SK-N-SH (cell line): Measurements from ENCODE around the gene CREB3. TPM values are rescaled to one million over a fixed set of nuclear protein-coding genes. Genes with fewer than 3 reads are reported as not detected.

ENCODE experiments used
- CTCF ChIA-PET: fragments of 300-600, 350-600 bp; formaldehyde crosslinking; extraction: SDS; loops from one replicate; lab custom pipeline; 2021; lab: Yijun Ruan, JAX
- POLR2A ChIA-PET: fragments of 350-600 bp; sonication (Branson Sonifier 250); formaldehyde crosslinking; extraction: SDS; loops from one replicate; lab custom pipeline; 2020; ENCODE audit warnings: antibody characterized with exemption, inconsistent platforms; lab: Yijun Ruan, JAX
- DNase-seq: peaks from one replicate; pipeline ENCODE4 v3.0.0; 2012
- H2AFZ ChIP-seq: fragments of 200-600 bp; sonication (generic); 2 replicates; pipeline ENCODE4 v1.8.1; 2016; ENCODE audit warnings: antibody characterized with exemption, mild to moderate bottlenecking, low read depth
- H3F3A ChIP-seq: fragments of 200-600 bp; sonication (generic); replicated peaks from 2 replicates; pipeline ENCODE3; 2016; ENCODE audit warnings: antibody characterized with exemption, mild to moderate bottlenecking; ENCODE audit not compliant: insufficient read depth
- H3K27ac ChIP-seq, 2 experiments: fragments of 200-500 bp in 1 of 2; fragments of 200-600 bp in 1 of 2; sonication (Bioruptor generic) in 1 of 2; sonication (generic), shearing (Covaris generic) in 1 of 2; 2 replicates each; pipeline versions ENCODE4 v1.5.1 to v1.6.1; 2014 to 2016; ENCODE audit warnings: low read depth in 2 of 2, inconsistent platforms in 1 of 2, low read length in 1 of 2, mild to moderate bottlenecking in 1 of 2, mixed read lengths in 1 of 2
- H3K27me3 ChIP-seq: fragments of 200-600 bp; sonication (generic), shearing (Covaris generic); 2 replicates; pipeline ENCODE4 v1.6.1; 2016; ENCODE audit warnings: mixed run types; ENCODE audit not compliant: insufficient read depth
- H3K36me3 ChIP-seq, 2 experiments: fragments of 200-500 bp in 1 of 2; fragments of 200-600 bp in 1 of 2; sonication (Bioruptor generic) in 1 of 2; sonication (generic) in 1 of 2; replicated peaks in 1 of 2; 2 replicates each; pipeline versions ENCODE3 to v1.5.1; 2014 to 2016; ENCODE audit warnings: low read length in 1 of 2, mild to moderate bottlenecking in 1 of 2; ENCODE audit not compliant: insufficient read depth in 2 of 2, control insufficient read depth in 1 of 2
- H3K4me1 ChIP-seq, 2 experiments: fragments of 200-500 bp in 1 of 2; fragments of 200-600 bp in 1 of 2; sonication (Bioruptor generic) in 1 of 2; sonication (generic), shearing (Covaris generic) in 1 of 2; 2 replicates each; pipeline versions ENCODE4 v1.5.1 to v1.6.1; 2014 to 2016; ENCODE audit warnings: low read depth in 1 of 2, low read length in 1 of 2, mixed run types in 1 of 2; ENCODE audit not compliant: insufficient read depth in 2 of 2, control insufficient read depth in 1 of 2
- H3K4me2 ChIP-seq: fragments of 200-600 bp; sonication (generic), shearing (Covaris generic); 2 replicates; pipeline ENCODE4 v1.6.1; 2017; ENCODE audit warnings: mixed run types
- H3K4me3 ChIP-seq, 2 experiments: fragments of 200-500 bp in 1 of 2; fragments of 200-600 bp in 1 of 2; sonication (Bioruptor generic) in 1 of 2; sonication (generic), shearing (Covaris generic) in 1 of 2; 2 replicates each; pipeline versions ENCODE4 v1.5.1 to v1.8.1; 2014 to 2016; ENCODE audit warnings: low read depth in 2 of 2, inconsistent platforms in 1 of 2, low read length in 1 of 2, mild to moderate bottlenecking in 1 of 2, mixed read lengths in 1 of 2, moderate library complexity in 1 of 2
- H3K79me2 ChIP-seq: fragments of 200-600 bp; sonication (generic); 2 replicates; pipeline ENCODE4 v1.8.1; 2017; ENCODE audit warnings: mild to moderate bottlenecking; ENCODE audit not compliant: insufficient read depth
- H3K9ac ChIP-seq: fragments of 200-600 bp; sonication (generic); 2 replicates; pipeline ENCODE4 v1.6.1; 2017; ENCODE audit warnings: mixed run types
- H3K9me2 ChIP-seq: fragments of 200-600 bp; sonication (generic); 2 replicates; pipeline ENCODE4 v1.6.1; 2017; ENCODE audit warnings: mixed run types
- H3K9me3 ChIP-seq: fragments of 200-600 bp; sonication (generic); 2 replicates; pipeline ENCODE4 v1.6.1; 2017; ENCODE audit warnings: mixed run types, mild to moderate bottlenecking, moderate library complexity
- H4K20me1 ChIP-seq: fragments of 200-600 bp; sonication (generic); 2 replicates; pipeline ENCODE4 v1.6.1; 2017; ENCODE audit warnings: mild to moderate bottlenecking, mixed run types; ENCODE audit not compliant: insufficient read depth
- ELF1 ChIP-seq: IDR thresholded peaks from 2 replicates; pipeline ENCODE4 v1.4.0; 2012
- EP300 ChIP-seq, 2 experiments: IDR thresholded peaks; 2 replicates each; pipeline versions ENCODE4 v1.4.0 to v1.6.1; 2012; ENCODE audit warnings: borderline replicate concordance in 1 of 2, low read depth in 1 of 2, low read length in 1 of 2
- EZH2phosphoT487 ChIP-seq: fragments of 200-600 bp; sonication (generic); IDR thresholded peaks from 2 replicates; pipeline ENCODE4 v1.6.1; 2017; ENCODE audit warnings: low read depth, mixed run types, mild to moderate bottlenecking, antibody characterized with exemption, moderate library complexity, borderline replicate concordance
- FOSL2 ChIP-seq: IDR thresholded peaks from 2 replicates; pipeline ENCODE4 v1.4.0; 2012; ENCODE audit warnings: low read depth, mild to moderate bottlenecking, moderate library complexity, borderline replicate concordance
- FOXJ3 ChIP-seq: sonication (generic); formaldehyde crosslinking; IDR thresholded peaks from 2 replicates; pipeline ENCODE4 v1.5.1; 2020; ENCODE audit warnings: mild to moderate bottlenecking, missing genetic modification reagents
- FOXM1 ChIP-seq: IDR thresholded peaks from 2 replicates; pipeline ENCODE4 v1.4.0; 2012; ENCODE audit warnings: low read depth, mild to moderate bottlenecking
- GATA2 ChIP-seq: sonication (generic); formaldehyde crosslinking; IDR thresholded peaks from 2 replicates; pipeline ENCODE4 v1.5.0; 2020; ENCODE audit warnings: mild to moderate bottlenecking, missing genetic modification reagents
- MXI1 ChIP-seq: IDR thresholded peaks from 2 replicates; pipeline ENCODE4 v1.6.1; 2012; ENCODE audit warnings: mild to moderate bottlenecking, low read depth, low read length, improper control_type of control experiment
- NFIC ChIP-seq: IDR thresholded peaks from 2 replicates; pipeline ENCODE4 v1.4.0; 2012; ENCODE audit warnings: borderline replicate concordance
- NRF1 ChIP-seq: IDR thresholded peaks from 2 replicates; pipeline ENCODE4 v1.6.1; 2012; ENCODE audit warnings: low read depth, mild to moderate bottlenecking, low read length
- RCOR1 ChIP-seq: fragments of 150-350 bp; IDR thresholded peaks from 2 replicates; pipeline ENCODE4 v1.6.1; 2017; ENCODE audit warnings: antibody characterized with exemption, low read length
- RFX5 ChIP-seq: IDR thresholded peaks from 2 replicates; pipeline ENCODE4 v1.6.1; 2012; ENCODE audit warnings: mild to moderate bottlenecking, improper control_type of control experiment, low read length
- SMC3 ChIP-seq: IDR thresholded peaks from 2 replicates; pipeline ENCODE4 v1.6.1; 2012; ENCODE audit warnings: low read depth, low read length, improper control_type of control experiment
- TAF1 ChIP-seq: IDR thresholded peaks from 2 replicates; pipeline ENCODE4 v1.6.1; 2012; ENCODE audit warnings: low read depth, mild to moderate bottlenecking, low read length, moderate library complexity, borderline replicate concordance
- TCF12 ChIP-seq: IDR thresholded peaks from 2 replicates; pipeline ENCODE4 v1.4.0; 2012
- TEAD4 ChIP-seq: IDR thresholded peaks from 2 replicates; pipeline ENCODE4 v1.4.0; 2012; ENCODE audit warnings: mild to moderate bottlenecking, borderline replicate concordance; ENCODE audit not compliant: insufficient read depth
- USF1 ChIP-seq: IDR thresholded peaks from 2 replicates; pipeline ENCODE4 v1.4.0; 2012; ENCODE audit warnings: low read depth, borderline replicate concordance
- USF2 ChIP-seq: fragments of 150-350 bp; IDR thresholded peaks from 2 replicates; pipeline ENCODE4 v1.6.1; 2017; ENCODE audit warnings: antibody characterized with exemption, low read length, low read depth, borderline replicate concordance
- YY1 ChIP-seq: IDR thresholded peaks from 2 replicates; pipeline ENCODE4 v1.4.0; 2012; ENCODE audit warnings: low read depth, mild to moderate bottlenecking
- WGBS: methylation state at CpG from one replicate; pipeline ENCODE4 v1.1.6; 2017; ENCODE audit warnings: low lambda C conversion rate; 5-methylcytosine and 5-hydroxymethylcytosine counted together
- polyA plus RNA-seq, 3 experiments: library from polyadenylated mRNA; depleted of rRNA; stranded (reverse); fragments of >200 nt; gene quantifications; 2 replicates each; pipeline ENCODE4 v1.2.3, GENCODE V29; 2012
- TF ChIP-seq, protein P1 (sequence below): fragments of 200-600 bp; sonication (generic); IDR thresholded peaks from 2 replicates; pipeline ENCODE4 v1.6.1; 2017; ENCODE audit warnings: antibody characterized with exemption, mild to moderate bottlenecking, moderate library complexity
- TF ChIP-seq, protein P2 (sequence below): IDR thresholded peaks from 2 replicates; pipeline ENCODE4 v1.4.0; 2012; ENCODE audit warnings: low read depth, borderline replicate concordance

Gene CREB3
- polyA plus RNA-seq, 1 of the 3 experiments (the other 2 are of a cell fraction): 38.6 TPM

- TF ChIP-seq, protein P1, sequence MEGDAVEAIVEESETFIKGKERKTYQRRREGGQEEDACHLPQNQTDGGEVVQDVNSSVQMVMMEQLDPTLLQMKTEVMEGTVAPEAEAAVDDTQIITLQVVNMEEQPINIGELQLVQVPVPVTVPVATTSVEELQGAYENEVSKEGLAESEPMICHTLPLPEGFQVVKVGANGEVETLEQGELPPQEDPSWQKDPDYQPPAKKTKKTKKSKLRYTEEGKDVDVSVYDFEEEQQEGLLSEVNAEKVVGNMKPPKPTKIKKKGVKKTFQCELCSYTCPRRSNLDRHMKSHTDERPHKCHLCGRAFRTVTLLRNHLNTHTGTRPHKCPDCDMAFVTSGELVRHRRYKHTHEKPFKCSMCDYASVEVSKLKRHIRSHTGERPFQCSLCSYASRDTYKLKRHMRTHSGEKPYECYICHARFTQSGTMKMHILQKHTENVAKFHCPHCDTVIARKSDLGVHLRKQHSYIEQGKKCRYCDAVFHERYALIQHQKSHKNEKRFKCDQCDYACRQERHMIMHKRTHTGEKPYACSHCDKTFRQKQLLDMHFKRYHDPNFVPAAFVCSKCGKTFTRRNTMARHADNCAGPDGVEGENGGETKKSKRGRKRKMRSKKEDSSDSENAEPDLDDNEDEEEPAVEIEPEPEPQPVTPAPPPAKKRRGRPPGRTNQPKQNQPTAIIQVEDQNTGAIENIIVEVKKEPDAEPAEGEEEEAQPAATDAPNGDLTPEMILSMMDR: no peak
- no peak for TF ChIP-seq NRF1
Observed at GRCh38 chr9:35769763-35770162, 37.3 kb downstream of the CREB3 start (continued).

GRCh38 chr9:35771075-35771433, 38.6 kb downstream of the CREB3 start:
- no peaks in the 10 kb centered on the region for H3K36me3 ChIP-seq
- no peak overlapping the region for H2AFZ ChIP-seq

More at GRCh38 chr9:35771075-35771433, 38.6 kb downstream of the CREB3 start:
- peaks cover 5 to 11% of the 10 kb centered on the region in 2 experiments; a peak in 3 of 4 replicates for H3K4me1 ChIP-seq
- no peak overlapping the region; the same call in 1 of the 2 replicates for H3K4me2 ChIP-seq
- CTCF ChIA-PET: interaction anchor here (0.9 to 4.4 kb wide), 7 partner anchors 11 to 174 kb away, joined by 3 to 26 read pairs (median 4); partner anchors contain the start of gene HINT2
- TF ChIP-seq, protein P2, sequence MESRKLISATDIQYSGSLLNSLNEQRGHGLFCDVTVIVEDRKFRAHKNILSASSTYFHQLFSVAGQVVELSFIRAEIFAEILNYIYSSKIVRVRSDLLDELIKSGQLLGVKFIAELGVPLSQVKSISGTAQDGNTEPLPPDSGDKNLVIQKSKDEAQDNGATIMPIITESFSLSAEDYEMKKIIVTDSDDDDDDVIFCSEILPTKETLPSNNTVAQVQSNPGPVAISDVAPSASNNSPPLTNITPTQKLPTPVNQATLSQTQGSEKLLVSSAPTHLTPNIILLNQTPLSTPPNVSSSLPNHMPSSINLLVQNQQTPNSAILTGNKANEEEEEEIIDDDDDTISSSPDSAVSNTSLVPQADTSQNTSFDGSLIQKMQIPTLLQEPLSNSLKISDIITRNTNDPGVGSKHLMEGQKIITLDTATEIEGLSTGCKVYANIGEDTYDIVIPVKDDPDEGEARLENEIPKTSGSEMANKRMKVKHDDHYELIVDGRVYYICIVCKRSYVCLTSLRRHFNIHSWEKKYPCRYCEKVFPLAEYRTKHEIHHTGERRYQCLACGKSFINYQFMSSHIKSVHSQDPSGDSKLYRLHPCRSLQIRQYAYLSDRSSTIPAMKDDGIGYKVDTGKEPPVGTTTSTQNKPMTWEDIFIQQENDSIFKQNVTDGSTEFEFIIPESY: no peak
- TF ChIP-seq USF1 (no peak), TEAD4 (no peak), EP300 (IDR thresholded peaks at IDR 0.05; ENCODE audit: borderline replicate concordance in 1 of 2, low read depth in 1 of 2, low read length in 1 of 2) (no peak), USF2 (no peak), RCOR1 (no peak), NFIC (no peak), FOSL2 (no peak), SMC3 (no peak), TCF12 (no peak), ELF1 (no peak), YY1 (no peak), FOXM1 (no peak), GATA2 (CRISPR knock-in tag) (no peak), FOXJ3 (no peak), TAF1 (no peak), EZH2phosphoT487 (no peak), MXI1 (no peak), RFX5 (no peak)
- H3K79me2 ChIP-seq: no peaks in the 10 kb centered on the region
- POLR2A ChIA-PET: interaction anchor here (0.9 kb wide), 1 partner anchor 14 kb away, joined by 5 read pairs; no protein-coding TSS in a partner anchor
- H3F3A ChIP-seq: no peaks in the 10 kb centered on the region
- H3K9me2 ChIP-seq: no peaks in the 10 kb centered on the region
- H3K27me3 ChIP-seq: no peaks in the 10 kb centered on the region
- DNase-seq: no peak
- H3K27ac ChIP-seq: no peak overlapping the region
- H3K9me3 ChIP-seq: no peaks in the 10 kb centered on the region
- no peaks in the 10 kb centered on the region for H4K20me1 ChIP-seq
- no peak overlapping the region for H3K9ac ChIP-seq
- 58% methylated on average over 4 of the region's 4 CpGs for WGBS
- H3K4me3 ChIP-seq: no peak overlapping the region
